ENCODE data around the gene ETV5. TPM values are rescaled to one million over a fixed set of nuclear protein-coding genes. Genes with fewer than 3 reads are reported as not detected.

Gene ETV5
- total RNA-seq, 1 experiment from 2014 or later: 92.9 TPM

- intact Hi-C loops (cut with micrococcal nuclease; ENCODE audit: unreplicated experiment): no loop called here
- DNase-seq (ENCODE audit: low spot score): no peak
- Histone ChIP-seq H3K27ac (ENCODE audit: low read depth, low read length, poor library complexity, severe bottlenecking) (no peak overlapping the region), H3K4me1 (ENCODE audit: insufficient read depth, low read length, poor library complexity, severe bottlenecking) (no peaks in the 10 kb centered on the region), H3K36me3 (ENCODE audit: insufficient read depth, low read length, poor library complexity, severe bottlenecking) (peaks cover 12% of the 10 kb centered on the region), H3K27me3 (replicated peaks; ENCODE audit: insufficient read depth, low read depth, low read length, poor library complexity) (no peaks in the 10 kb centered on the region), H3K4me3 (ENCODE audit: low read depth, low read length, poor library complexity, severe bottlenecking) (no peak overlapping the region), H3K9me3 (ENCODE audit: low read depth, low read length, poor library complexity, severe bottlenecking) (no peaks in the 10 kb centered on the region)
- TF ChIP-seq EZH2 (IDR thresholded peaks at IDR 0.05; ENCODE audit: borderline replicate concordance, low read depth, low read length, poor library complexity, severe bottlenecking): no peak
- TF ChIP-seq CTCF (conservative IDR thresholded peaks at IDR 0.05; ENCODE audit: low read depth, low read length): no peak
- ChIA-PET POLR2A (ENCODE audit: low non-redundant PET) (no interaction called here), CTCF (no interaction called here)
- BruUV-seq (replicated peaks): no TSS peak
Observed at GRCh38 chr3:186042521-186043202, 66.2 kb downstream of the ETV5 start.

- no TSS peak for BruUV-seq (replicated peaks)
- no peak for DNase-seq (ENCODE audit: low spot score)
- intact Hi-C loops (cut with micrococcal nuclease; ENCODE audit: unreplicated experiment): no loop called here
Observed at GRCh38 chr3:186042036-186042435, 66.9 kb downstream of the ETV5 start.

GRCh38 chr3:186038360-186038759 lies 70.5 kb downstream of the ETV5 start:
- no peak overlapping the region for H3K27ac ChIP-seq (ENCODE audit: low read depth, low read length, poor library complexity, severe bottlenecking)
- no TSS peak for BruUV-seq (replicated peaks)
- DNase-seq (ENCODE audit: low spot score): peak; percentile 39
- H3K9me3 ChIP-seq (ENCODE audit: low read depth, low read length, poor library complexity, severe bottlenecking): no peaks in the 10 kb centered on the region
- H3K27me3 ChIP-seq (replicated peaks; ENCODE audit: insufficient read depth, low read depth, low read length, poor library complexity): no peaks in the 10 kb centered on the region
- intact Hi-C loops (cut with micrococcal nuclease; ENCODE audit: unreplicated experiment): no loop called here
- H3K4me3 ChIP-seq (ENCODE audit: low read depth, low read length, poor library complexity, severe bottlenecking): no peak overlapping the region
- H3K4me1 ChIP-seq (ENCODE audit: insufficient read depth, low read length, poor library complexity, severe bottlenecking): no peaks in the 10 kb centered on the region
- H3K36me3 ChIP-seq (ENCODE audit: insufficient read depth, low read length, poor library complexity, severe bottlenecking): no peaks in the 10 kb centered on the region
- POLR2A ChIA-PET (ENCODE audit: low non-redundant PET): no interaction called here
- CTCF ChIA-PET: no interaction called here
- no peak for TF ChIP-seq CTCF (conservative IDR thresholded peaks at IDR 0.05; ENCODE audit: low read depth, low read length)
- TF ChIP-seq EZH2 (IDR thresholded peaks at IDR 0.05; ENCODE audit: borderline replicate concordance, low read depth, low read length, poor library complexity, severe bottlenecking): no peak

More at GRCh38 chr3:186042036-186042435, 66.9 kb downstream of the ETV5 start:
- Histone ChIP-seq H3K9me3 (ENCODE audit: low read depth, low read length, poor library complexity, severe bottlenecking) (no peaks in the 10 kb centered on the region), H3K27me3 (replicated peaks; ENCODE audit: insufficient read depth, low read depth, low read length, poor library complexity) (no peaks in the 10 kb centered on the region), H3K27ac (ENCODE audit: low read depth, low read length, poor library complexity, severe bottlenecking) (no peak overlapping the region), H3K4me3 (ENCODE audit: low read depth, low read length, poor library complexity, severe bottlenecking) (no peak overlapping the region), H3K4me1 (ENCODE audit: insufficient read depth, low read length, poor library complexity, severe bottlenecking) (no peaks in the 10 kb centered on the region), H3K36me3 (ENCODE audit: insufficient read depth, low read length, poor library complexity, severe bottlenecking) (peaks cover 5% of the 10 kb centered on the region)
- ChIA-PET CTCF (no interaction called here), POLR2A (ENCODE audit: low non-redundant PET) (interaction anchor here (0.6 kb wide), 1 partner anchor 69 kb away, joined by 3 read pairs; no protein-coding TSS in a partner anchor)
- TF ChIP-seq CTCF (conservative IDR thresholded peaks at IDR 0.05; ENCODE audit: low read depth, low read length) (no peak), EZH2 (IDR thresholded peaks at IDR 0.05; ENCODE audit: borderline replicate concordance, low read depth, low read length, poor library complexity, severe bottlenecking) (no peak)

All from A673 (cell line).